Liver (tissue), 9 donors: ENCODE data around the gene ZNF276. TPM values are rescaled to one million over a fixed set of nuclear protein-coding genes. Genes with fewer than 3 reads are reported as not detected.
A peak's percentile ranks its signal among the peaks of the same experiment; 100 is the strongest.

Source experiments
- DNase-seq: peaks from one replicate; pipeline ENCODE4 v3.0.0-alpha.2; 2017; ENCODE audit warnings: low spot score
- H3K27ac ChIP-seq, 2 donors: one replicate each; pipeline ENCODE4 v1.7.0; 2013; ENCODE audit warnings: inconsistent platforms in 2 of 2, low read length in 2 of 2, control low read depth in 1 of 2, low read depth in 1 of 2, mild to moderate bottlenecking in 1 of 2
- H3K27me3 ChIP-seq, 4 donors: one replicate each; pipeline versions ENCODE4 v1.6.1 to v1.7.0; 2013; ENCODE audit warnings: low read length in 3 of 4, inconsistent platforms in 1 of 4, mild to moderate bottlenecking in 1 of 4, moderate library complexity in 1 of 4; ENCODE audit not compliant: control insufficient read depth in 4 of 4, insufficient read depth in 4 of 4
- H3K36me3 ChIP-seq, 4 donors: one replicate each; pipeline versions ENCODE4 v1.6.1 to v1.7.0; 2013; ENCODE audit warnings: low read length in 3 of 4, mild to moderate bottlenecking in 3 of 4, low read depth in 1 of 4, moderate library complexity in 1 of 4; ENCODE audit not compliant: control insufficient read depth in 4 of 4, insufficient read depth in 3 of 4
- H3K4me1 ChIP-seq, 4 donors: one replicate each; pipeline versions ENCODE4 v1.6.1 to v1.7.0; 2013; ENCODE audit warnings: low read length in 3 of 4, mild to moderate bottlenecking in 3 of 4, moderate library complexity in 1 of 4; ENCODE audit not compliant: control insufficient read depth in 4 of 4, insufficient read depth in 4 of 4
- H3K4me3 ChIP-seq, 3 donors: one replicate each; pipeline versions ENCODE4 v1.6.1 to v1.7.0; 2013; ENCODE audit warnings: low read length in 3 of 3, control low read depth in 1 of 3, low read depth in 1 of 3, mild to moderate bottlenecking in 1 of 3
- H3K9ac ChIP-seq, 2 donors: one replicate each; pipeline ENCODE4 v1.7.0; 2013; ENCODE audit warnings: low read length in 2 of 2, mild to moderate bottlenecking in 2 of 2, moderate library complexity in 2 of 2, control low read depth in 1 of 2, low read depth in 1 of 2
- H3K9me3 ChIP-seq, 4 donors: one replicate each; pipeline versions ENCODE4 v1.6.1 to v1.7.0; 2013; ENCODE audit warnings: low read length in 3 of 4; ENCODE audit not compliant: control insufficient read depth in 4 of 4
- FOXA1 ChIP-seq: IDR thresholded peaks from 2 replicates; pipeline ENCODE4 v1.6.1; 2016; ENCODE audit warnings: antibody characterized with exemption
- FOXA2 ChIP-seq: IDR thresholded peaks from 2 replicates; pipeline ENCODE4 v1.6.1; 2016; ENCODE audit warnings: antibody characterized with exemption
- GABPA ChIP-seq, 2 donors: IDR thresholded peaks in 1 of 2; conservative IDR thresholded peaks in 1 of 2; 2 replicates each; pipeline ENCODE4 v1.6.1; 2016; ENCODE audit warnings: antibody characterized with exemption in 2 of 2, mild to moderate bottlenecking in 1 of 2, moderate library complexity in 1 of 2
- HNF4A ChIP-seq, 2 donors: conservative IDR thresholded peaks; 2 replicates each; pipeline ENCODE4 v1.6.1; 2016; ENCODE audit warnings: antibody characterized with exemption in 2 of 2, mild to moderate bottlenecking in 2 of 2
- HNF4G ChIP-seq: IDR thresholded peaks from 2 replicates; pipeline ENCODE4 v1.6.1; 2016; ENCODE audit warnings: antibody characterized with exemption
- JUND ChIP-seq, 2 donors: IDR thresholded peaks; 2 replicates each; pipeline ENCODE4 v1.6.1; 2016; ENCODE audit warnings: antibody characterized with exemption in 2 of 2
- MAX ChIP-seq: IDR thresholded peaks from 2 replicates; pipeline ENCODE4 v1.6.1; 2016; ENCODE audit warnings: antibody characterized with exemption
- NR2F2 ChIP-seq: IDR thresholded peaks from 2 replicates; pipeline ENCODE4 v1.6.1; 2016; ENCODE audit warnings: antibody characterized with exemption
- RAD21 ChIP-seq, 2 donors: IDR thresholded peaks; 2 replicates each; pipeline ENCODE4 v1.6.1; 2016; ENCODE audit warnings: antibody characterized with exemption in 2 of 2, mild to moderate bottlenecking in 2 of 2
- SP1 ChIP-seq: IDR thresholded peaks from 2 replicates; pipeline ENCODE4 v1.6.1; 2018; ENCODE audit warnings: antibody characterized with exemption, mild to moderate bottlenecking
- TAF1 ChIP-seq: conservative IDR thresholded peaks from 2 replicates; pipeline ENCODE4 v1.6.1; 2016; ENCODE audit warnings: antibody characterized with exemption, mild to moderate bottlenecking
- YY1 ChIP-seq: IDR thresholded peaks from 2 replicates; pipeline ENCODE4 v1.6.1; 2016; ENCODE audit warnings: antibody characterized with exemption, mild to moderate bottlenecking
- WGBS: extraction: QIAGEN DNeasy Blood & Tissue Kit; methylation state at CpG from one replicate; pipeline ENCODE4 v1.1.7; 2013; 5-methylcytosine and 5-hydroxymethylcytosine counted together
- polyA plus RNA-seq, 2 donors: library from polyadenylated mRNA; stranded (reverse) in 1 of 2; unstranded in 1 of 2; fragments of 200-250 nt in 1 of 2; fragments of >200 nt in 1 of 2; fragmentation: Nextera tagmentation in 1 of 2; extraction: Ambion mirVana in 1 of 2; gene quantifications; one replicate each; pipeline versions ENCODE4 v1.2.1 to v1.2.3, GENCODE V29; 2013 to 2015
- total RNA-seq, 2 donors: library from RNA; depleted of rRNA; stranded (reverse); fragments of >200 nt; gene quantifications; one replicate each; pipeline ENCODE4 v1.2.3, GENCODE V29; 2014
- TF ChIP-seq, protein P1 (sequence below): IDR thresholded peaks from 2 replicates; pipeline ENCODE4 v1.6.1; 2016; ENCODE audit warnings: antibody characterized with exemption
- TF ChIP-seq, protein P2 (sequence below): IDR thresholded peaks from 2 replicates; pipeline ENCODE4 v1.6.1; 2016; ENCODE audit warnings: antibody characterized with exemption
- donor health status: healthy.
- donor health status: healthy.
- donor health status: healthy.
- donor health status: healthy.
- donor health status: healthy.

The ZNF276 gene
- total and polyA plus RNA-seq, 4 donors = 4.9 to 22.8 (median 8.7) TPM

DNA sequence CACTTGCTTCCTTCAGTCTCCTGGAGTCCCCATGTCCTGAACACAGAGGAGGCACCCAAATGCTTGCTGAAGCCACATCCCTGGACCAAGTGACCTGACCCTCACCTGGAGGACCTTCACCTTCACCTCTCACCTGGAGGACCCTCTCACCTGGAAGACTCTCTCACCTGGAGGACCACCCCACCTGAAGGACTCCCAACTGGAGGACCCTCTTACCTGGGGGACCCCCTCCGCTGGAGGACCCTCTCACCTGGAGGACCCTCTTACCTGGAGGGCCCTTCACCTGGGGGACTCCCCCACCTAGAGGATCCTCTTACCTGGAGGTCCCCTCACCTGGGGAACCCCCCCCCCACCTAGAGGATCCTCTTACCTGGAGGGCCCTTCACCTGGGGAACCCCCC is 35.4 kb upstream of the ZNF276 start:
- no peak for DNase-seq
- peaks cover 0 to 5% (median 1%) of the 10 kb centered on the region in 4 donors for H3K36me3 ChIP-seq
- peak overlapping the region in 1 of 3 donors; percentile 84 for H3K4me3 ChIP-seq
- H3K9ac ChIP-seq = no peak overlapping the region
- H3K27ac ChIP-seq = no peak overlapping the region
- H3K27me3 ChIP-seq = no peaks in the 10 kb centered on the region
- TF ChIP-seq GABPA (IDR thresholded peaks at IDR 0.05 in 1 of 2, conservative IDR thresholded peaks at IDR 0.05 in 1 of 2) (no peak), HNF4A (conservative IDR thresholded peaks at IDR 0.05) (no peak), SP1 (no peak), TAF1 (no peak), JUND (IDR thresholded peaks at IDR 0.05) (no peak), NR2F2 (no peak), HNF4G (no peak), RAD21 (IDR thresholded peaks at IDR 0.05) (no peak), FOXA2 (no peak), MAX (no peak)
- TF ChIP-seq, protein P1, sequence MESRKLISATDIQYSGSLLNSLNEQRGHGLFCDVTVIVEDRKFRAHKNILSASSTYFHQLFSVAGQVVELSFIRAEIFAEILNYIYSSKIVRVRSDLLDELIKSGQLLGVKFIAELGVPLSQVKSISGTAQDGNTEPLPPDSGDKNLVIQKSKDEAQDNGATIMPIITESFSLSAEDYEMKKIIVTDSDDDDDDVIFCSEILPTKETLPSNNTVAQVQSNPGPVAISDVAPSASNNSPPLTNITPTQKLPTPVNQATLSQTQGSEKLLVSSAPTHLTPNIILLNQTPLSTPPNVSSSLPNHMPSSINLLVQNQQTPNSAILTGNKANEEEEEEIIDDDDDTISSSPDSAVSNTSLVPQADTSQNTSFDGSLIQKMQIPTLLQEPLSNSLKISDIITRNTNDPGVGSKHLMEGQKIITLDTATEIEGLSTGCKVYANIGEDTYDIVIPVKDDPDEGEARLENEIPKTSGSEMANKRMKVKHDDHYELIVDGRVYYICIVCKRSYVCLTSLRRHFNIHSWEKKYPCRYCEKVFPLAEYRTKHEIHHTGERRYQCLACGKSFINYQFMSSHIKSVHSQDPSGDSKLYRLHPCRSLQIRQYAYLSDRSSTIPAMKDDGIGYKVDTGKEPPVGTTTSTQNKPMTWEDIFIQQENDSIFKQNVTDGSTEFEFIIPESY = no peak
- 100% methylated on average over 1 of the region's 1 CpG for WGBS
- H3K9me3 ChIP-seq = no peaks in the 10 kb centered on the region
- peaks cover 5 to 28% (median 21%) of the 10 kb centered on the region in 4 donors for H3K4me1 ChIP-seq

GRCh38 chr16:89686520-89687091 is 34.7 kb upstream of the ZNF276 start, which contains the start of gene CDK10:
Gene CDK10 (plus strand): TSS chr16:89686689. CDS start chr16:89686711, 22 bp downstream.
- Histone ChIP-seq H3K36me3 (peaks cover 0 to 9% (median 5%) of the 10 kb centered on the region in 4 donors), H3K4me3 (peak within 1 kb of the TSS; percentile 80 to 96 (median 84)), H3K4me1 (peaks cover 5 to 28% (median 21%) of the 10 kb centered on the region in 4 donors), H3K27ac (peak within 1 kb of the TSS; percentile 98 to 99), H3K9me3 (no peaks in the 10 kb centered on the region), H3K9ac (peak within 1 kb of the TSS; percentile 92 to 93), H3K27me3 (no peaks in the 10 kb centered on the region)
- TF ChIP-seq RAD21 (IDR thresholded peaks at IDR 0.05) (no peak), YY1 (peak; percentile 81), HNF4G (no peak), FOXA1 (no peak), MAX (no peak), GABPA (IDR thresholded peaks at IDR 0.05 in 1 of 2, conservative IDR thresholded peaks at IDR 0.05 in 1 of 2) (peak in 1 of 2 donors; percentile 6), JUND (IDR thresholded peaks at IDR 0.05) (no peak), TAF1 (no peak), SP1 (no peak)
- TF ChIP-seq, protein P1 = no peak
- TF ChIP-seq, protein P2, sequence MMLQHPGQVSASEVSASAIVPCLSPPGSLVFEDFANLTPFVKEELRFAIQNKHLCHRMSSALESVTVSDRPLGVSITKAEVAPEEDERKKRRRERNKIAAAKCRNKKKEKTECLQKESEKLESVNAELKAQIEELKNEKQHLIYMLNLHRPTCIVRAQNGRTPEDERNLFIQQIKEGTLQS = no peak
- DNase-seq = peak; percentile 95
- WGBS = under 1% methylated on average over 67 of the region's 67 CpGs
